H9 (cell line): ENCODE data around the gene NRM. TPM values are rescaled to one million over a fixed set of nuclear protein-coding genes. Genes with fewer than 3 reads are reported as not detected.

ENCODE experiments used
- DNase-seq: peaks from one replicate; pipeline ENCODE4 v3.0.0-alpha.2; 2017
- H2AFZ ChIP-seq: one replicate; pipeline ENCODE4 v1.6.1; 2013; ENCODE audit warnings: mild to moderate bottlenecking, low read length, control low read depth, moderate library complexity
- H2AK5ac ChIP-seq: 2 replicates; pipeline ENCODE4 v1.6.1; 2013; ENCODE audit warnings: low read length, control low read depth, mixed read lengths; ENCODE audit not compliant: insufficient read length
- H2BK120ac ChIP-seq: one replicate; pipeline ENCODE4 v1.6.1; 2013; ENCODE audit warnings: low read depth, mild to moderate bottlenecking, low read length, control low read depth, inconsistent platforms; ENCODE audit not compliant: poor library complexity, severe bottlenecking
- H2BK12ac ChIP-seq: 2 replicates; pipeline ENCODE4 v1.6.1; 2013; ENCODE audit warnings: low read length, control low read depth, mixed read lengths, low read depth; ENCODE audit not compliant: insufficient read length
- H2BK15ac ChIP-seq: 2 replicates; pipeline ENCODE4 v1.6.1; 2013; ENCODE audit warnings: low read depth, low read length, control low read depth
- H2BK20ac ChIP-seq: one replicate; pipeline ENCODE4 v1.6.1; 2013; ENCODE audit warnings: low read depth, mild to moderate bottlenecking, low read length, control low read depth, inconsistent platforms; ENCODE audit not compliant: poor library complexity, severe bottlenecking
- H2BK5ac ChIP-seq: 2 replicates; pipeline ENCODE4 v1.6.1; 2013; ENCODE audit warnings: low read length, control low read depth, mixed read lengths; ENCODE audit not compliant: insufficient read length
- H3K14ac ChIP-seq: 2 replicates; pipeline ENCODE4 v1.6.1; 2013; ENCODE audit warnings: low read length, control low read depth; ENCODE audit not compliant: insufficient read depth
- H3K18ac ChIP-seq: 2 replicates; pipeline ENCODE4 v1.6.1; 2013; ENCODE audit warnings: low read depth, mild to moderate bottlenecking, mixed read lengths, low read length, control low read depth; ENCODE audit not compliant: insufficient read length
- H3K23ac ChIP-seq: 2 replicates; pipeline ENCODE4 v1.6.1; 2013; ENCODE audit warnings: low read length, control low read depth, mixed read lengths, low read depth; ENCODE audit not compliant: insufficient read length
- H3K23me2 ChIP-seq: 2 replicates; pipeline ENCODE4 v1.6.1; 2013; ENCODE audit warnings: low read depth, mild to moderate bottlenecking, mixed read lengths, low read length, control low read depth; ENCODE audit not compliant: insufficient read length, poor library complexity, severe bottlenecking
- H3K27ac ChIP-seq: 2 replicates; pipeline ENCODE4 v1.5.1; 2013; ENCODE audit warnings: low read length, control low read depth, mixed read lengths, low read depth; ENCODE audit not compliant: insufficient read length
- H3K27me3 ChIP-seq: 2 replicates; pipeline ENCODE4 v1.6.1; 2013; ENCODE audit warnings: low read length, control low read depth, inconsistent platforms; ENCODE audit not compliant: insufficient read depth
- H3K4ac ChIP-seq: 2 replicates; pipeline ENCODE4 v1.6.1; 2013; ENCODE audit warnings: low read depth, mild to moderate bottlenecking, control low read depth, inconsistent platforms, low read length, moderate library complexity
- H3K4me1 ChIP-seq: 2 replicates; pipeline ENCODE4 v1.6.1; 2013; ENCODE audit warnings: low read length, control low read depth, inconsistent platforms; ENCODE audit not compliant: insufficient read depth
- H3K4me2 ChIP-seq: 2 replicates; pipeline ENCODE4 v1.6.1; 2013; ENCODE audit warnings: low read length, control low read depth, mixed read lengths; ENCODE audit not compliant: insufficient read length, insufficient read depth
- H3K56ac ChIP-seq: 2 replicates; pipeline ENCODE4 v1.6.1; 2013; ENCODE audit warnings: low read depth, mild to moderate bottlenecking, mixed read lengths, low read length, control low read depth; ENCODE audit not compliant: insufficient read length
- H3K79me1 ChIP-seq: 2 replicates; pipeline ENCODE4 v1.6.1; 2013; ENCODE audit warnings: low read depth, mild to moderate bottlenecking, moderate library complexity, low read length, control low read depth, inconsistent platforms; ENCODE audit not compliant: insufficient read depth, poor library complexity, severe bottlenecking
- H3K79me2 ChIP-seq: 2 replicates; pipeline ENCODE4 v1.6.1; 2013; ENCODE audit warnings: low read length, control low read depth, inconsistent platforms; ENCODE audit not compliant: insufficient read depth
- H3K9ac ChIP-seq: 2 replicates; pipeline ENCODE4 v1.6.1; 2013; ENCODE audit warnings: low read length, control low read depth, mixed read lengths; ENCODE audit not compliant: insufficient read length; ENCODE audit errors: extremely low read depth
- H3K9me3 ChIP-seq: one replicate; pipeline ENCODE4 v1.6.1; 2013; ENCODE audit warnings: low read depth, low read length, inconsistent platforms; ENCODE audit not compliant: control insufficient read depth
- H3T11ph ChIP-seq: one replicate; pipeline ENCODE4 v1.6.1; 2013; ENCODE audit warnings: mild to moderate bottlenecking, low read length, control low read depth, inconsistent platforms
- H4K20me1 ChIP-seq: one replicate; pipeline ENCODE4 v1.6.1; 2013; ENCODE audit not compliant: control insufficient read depth, insufficient read length, insufficient read depth
- H4K5ac ChIP-seq: 2 replicates; pipeline ENCODE4 v1.6.1; 2013; ENCODE audit warnings: low read depth, mild to moderate bottlenecking, mixed read lengths, low read length, control low read depth; ENCODE audit not compliant: insufficient read length
- H4K8ac ChIP-seq: replicated peaks from 2 replicates; pipeline ENCODE4 v1.6.1; 2013; ENCODE audit warnings: low read length, control low read depth, mixed read lengths, low read depth; ENCODE audit not compliant: insufficient read length
- H4K91ac ChIP-seq: 2 replicates; pipeline ENCODE4 v1.6.1; 2013; ENCODE audit warnings: low read depth, mild to moderate bottlenecking, moderate library complexity, mixed read lengths, low read length, control low read depth; ENCODE audit not compliant: insufficient read length
- H3K27ac Mint-ChIP-seq, 3 experiments: 2 replicates in 2 of 3; 3 replicates in 1 of 3; pipeline ENCODE4 v1.8.0; 2020 to 2021; ENCODE audit warnings: mixed read lengths in 3 of 3, mild to moderate bottlenecking in 1 of 3, moderate library complexity in 1 of 3
- H3K27me3 Mint-ChIP-seq: 2 replicates; pipeline ENCODE4 v1.8.0; 2021; ENCODE audit warnings: low read depth, mild to moderate bottlenecking, moderate library complexity, mixed read lengths
- H3K36me3 Mint-ChIP-seq, 3 experiments: 2 replicates in 2 of 3; 3 replicates in 1 of 3; pipeline ENCODE4 v1.8.0; 2020 to 2021; ENCODE audit warnings: low read depth in 3 of 3, mixed read lengths in 3 of 3; ENCODE audit not compliant: insufficient read depth in 1 of 3
- H3K4me1 Mint-ChIP-seq, 2 experiments: 2 replicates each; pipeline ENCODE4 v1.8.0; 2020; ENCODE audit warnings: mixed read lengths in 2 of 2
- H3K4me3 Mint-ChIP-seq, 2 experiments: 2 replicates in 1 of 2; 3 replicates in 1 of 2; pipeline ENCODE4 v1.8.0; 2020 to 2021; ENCODE audit warnings: mild to moderate bottlenecking in 2 of 2, mixed read lengths in 2 of 2, moderate library complexity in 1 of 2
- H3K9me3 Mint-ChIP-seq, 2 experiments: 2 replicates in 1 of 2; 3 replicates in 1 of 2; pipeline ENCODE4 v1.8.0; 2020; ENCODE audit warnings: mild to moderate bottlenecking in 2 of 2, mixed read lengths in 2 of 2, moderate library complexity in 1 of 2
- CTCF ChIP-seq: fragments of 200-600 bp; sonication (generic); conservative IDR thresholded peaks from 3 replicates; pipeline ENCODE4 v1.8.0; 2021; ENCODE audit warnings: antibody characterized with exemption, mild to moderate bottlenecking
- WGBS: extraction: QIAGEN DNeasy Blood & Tissue Kit; methylation state at CpG from one replicate; pipeline ENCODE4 v1.1.7; 2013; ENCODE audit warnings: missing lambda C conversion rate, low lambda C conversion rate, mixed read lengths; ENCODE audit not compliant: insufficient read length; ENCODE audit errors: extremely low coverage; 5-methylcytosine and 5-hydroxymethylcytosine counted together
- total RNA-seq: library from RNA; stranded (reverse); gene quantifications from 2 replicates; pipeline ENCODE4 v1.2.1, GENCODE V29; 2021

NRM gene
- total RNA-seq, 1 experiment from 2014 or later: 36.5 TPM

- no peak for DNase-seq
- no peak overlapping the region for H3K23ac ChIP-seq
- Mint-ChIP-seq H3K36me3 (peaks cover 39 to 58% (median 53%) of the 10 kb centered on the region in 3 experiments), H3K4me3 (peak overlapping the region; percentile 93 to 98), H3K27ac (peak overlapping the region; percentile 97 to 99 (median 98)), H3K9me3 (peaks cover 6 to 7% of the 10 kb centered on the region in 2 experiments; a peak in 4 of 5 replicates), H3K4me1 (peaks cover 19 to 26% of the 10 kb centered on the region in 2 experiments), H3K27me3 (peaks cover 3% of the 10 kb centered on the region; the same call in 1 of the 2 replicates)
- H2BK12ac ChIP-seq: no peak overlapping the region
- H3K14ac ChIP-seq: peak overlapping the region; percentile 44; the same call in 1 of the 2 replicates
- TF ChIP-seq CTCF: no peak
- H2BK120ac ChIP-seq: no peak overlapping the region
- H4K91ac ChIP-seq: no peak overlapping the region
- H3K27me3 ChIP-seq: no peaks in the 10 kb centered on the region
- H3K79me1 ChIP-seq: no peaks in the 10 kb centered on the region
- peak overlapping the region; percentile 61 for H3K18ac ChIP-seq
- no peak overlapping the region for H3K4ac ChIP-seq
- no peak overlapping the region for H4K5ac ChIP-seq
- no peak overlapping the region for H3K56ac ChIP-seq
- peak overlapping the region; percentile 78 for H3K4me2 ChIP-seq
- no peak overlapping the region for H2BK5ac ChIP-seq
- no peak overlapping the region for H2AK5ac ChIP-seq
- peaks cover 15% of the 10 kb centered on the region for H3K23me2 ChIP-seq
- H3K9ac ChIP-seq: peak overlapping the region; percentile 8
- no peak overlapping the region for H3K27ac ChIP-seq
- no peaks in the 10 kb centered on the region for H4K20me1 ChIP-seq
- no peak overlapping the region for H2BK20ac ChIP-seq
- H3K4me1 ChIP-seq: no peaks in the 10 kb centered on the region
- H4K8ac ChIP-seq: no peak overlapping the region
- H3K79me2 ChIP-seq: peaks cover 10% of the 10 kb centered on the region; the same call in 1 of the 2 replicates
- no peaks in the 10 kb centered on the region for H3K9me3 ChIP-seq
- WGBS: no CpG with 5 or more reads among the region's 8 CpGs
- no peak overlapping the region for H2AFZ ChIP-seq
- no peak overlapping the region for H3T11ph ChIP-seq
- H2BK15ac ChIP-seq: no peak overlapping the region
Measured at GRCh38 chr6:30716879-30717128, 26.0 kb upstream of the NRM start.
